GM21619 (cell line): ENCODE data around the gene TBC1D17.
A peak's percentile ranks its signal among the peaks of the same experiment; 100 is the strongest.

ENCODE experiments used
- ATAC-seq: cut with Tn5 transposase; IDR thresholded peaks from one replicate; pipeline ENCODE4 v1.9.1; 2021; ENCODE audit not compliant: unreplicated experiment

The TBC1D17 gene

DNA sequence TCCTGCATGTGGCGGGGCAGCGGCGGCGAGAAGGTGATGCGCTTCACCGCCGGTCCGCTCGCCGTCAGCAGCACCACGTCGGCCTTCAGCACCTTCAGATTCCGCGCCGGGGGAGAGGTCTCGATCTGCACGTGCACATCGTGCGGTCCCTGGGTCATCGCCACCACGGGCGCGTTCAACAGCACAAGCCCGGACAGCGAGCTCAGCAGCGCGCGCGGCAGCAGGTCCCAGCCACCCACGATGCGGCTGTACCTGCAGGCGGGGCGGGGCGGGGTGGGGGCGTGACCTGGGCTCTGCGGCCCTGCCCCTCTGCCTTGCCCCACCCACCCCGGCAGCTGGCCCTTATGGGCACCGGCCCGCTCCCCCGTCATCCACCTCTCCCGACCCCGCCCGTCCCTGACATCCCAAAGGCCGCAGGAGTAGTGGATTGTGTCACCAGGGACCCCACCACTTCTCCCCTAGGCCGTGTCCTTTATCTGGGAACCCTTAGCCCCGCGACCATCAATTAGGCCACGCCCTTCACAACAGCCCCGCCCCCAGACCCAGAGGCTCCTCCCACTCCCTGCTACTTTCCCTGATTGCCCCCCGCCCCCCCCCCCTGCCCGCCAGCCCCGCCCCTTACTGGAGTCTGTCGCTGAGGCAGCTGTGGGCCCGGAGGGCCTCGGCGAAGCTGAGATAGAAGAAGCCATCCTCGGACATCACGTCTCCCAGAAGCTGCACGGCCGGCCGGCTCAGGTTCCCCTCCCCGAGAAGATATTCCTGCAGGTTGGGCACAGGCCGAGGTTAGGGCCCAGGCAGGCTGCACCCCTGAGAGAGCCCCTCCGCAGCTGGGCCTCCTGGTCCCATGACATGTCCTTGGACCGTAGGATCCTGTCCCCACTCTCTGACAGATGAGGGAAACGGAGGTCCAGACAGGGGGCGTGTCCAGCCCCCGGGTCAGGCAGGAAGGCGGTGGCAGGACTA is 13.1 kb downstream of the TBC1D17 start:
- ATAC-seq: no peak

DNA sequence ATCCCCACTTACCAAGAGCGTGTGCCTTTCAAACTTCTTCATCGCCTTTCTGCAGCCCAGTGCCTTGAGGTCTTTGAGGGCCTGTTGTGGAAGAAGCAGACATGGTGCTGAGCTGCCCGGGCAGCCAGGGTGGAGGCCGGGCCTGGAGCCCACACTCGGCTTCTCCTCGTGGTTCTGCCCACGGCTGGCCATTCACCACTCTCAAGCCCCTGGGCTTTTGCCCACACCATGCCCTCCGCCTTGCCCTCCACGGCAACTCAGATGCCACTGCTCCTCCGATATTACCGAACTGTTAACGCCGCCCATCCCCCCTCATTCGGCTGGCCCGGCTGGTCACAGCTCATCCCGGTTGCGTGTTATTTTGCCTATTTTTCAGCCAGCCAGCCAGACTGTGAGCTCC is 13.9 kb downstream of the TBC1D17 start:
- ATAC-seq: no peak

DNA sequence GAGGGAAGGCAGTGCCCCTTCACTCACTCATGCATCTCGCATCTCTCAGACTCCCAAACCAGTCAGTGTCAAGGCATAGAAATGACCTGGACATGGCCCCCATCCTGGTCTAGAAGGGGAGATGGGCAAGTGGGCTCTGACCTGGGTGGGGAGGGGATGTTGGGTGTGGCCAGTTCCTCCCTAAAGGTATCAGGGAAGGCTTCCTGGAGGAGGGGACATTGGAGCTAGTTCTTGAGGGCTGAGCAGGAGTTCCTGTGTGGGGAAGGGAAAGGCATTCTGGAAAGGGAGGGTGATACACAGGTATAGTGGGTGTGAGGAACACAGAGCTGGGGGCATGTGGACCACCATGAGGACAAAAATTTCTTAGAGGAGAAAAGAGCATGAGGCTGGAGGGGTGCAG is 15.2 kb downstream of the TBC1D17 start:
- ATAC-seq: no peak

DNA sequence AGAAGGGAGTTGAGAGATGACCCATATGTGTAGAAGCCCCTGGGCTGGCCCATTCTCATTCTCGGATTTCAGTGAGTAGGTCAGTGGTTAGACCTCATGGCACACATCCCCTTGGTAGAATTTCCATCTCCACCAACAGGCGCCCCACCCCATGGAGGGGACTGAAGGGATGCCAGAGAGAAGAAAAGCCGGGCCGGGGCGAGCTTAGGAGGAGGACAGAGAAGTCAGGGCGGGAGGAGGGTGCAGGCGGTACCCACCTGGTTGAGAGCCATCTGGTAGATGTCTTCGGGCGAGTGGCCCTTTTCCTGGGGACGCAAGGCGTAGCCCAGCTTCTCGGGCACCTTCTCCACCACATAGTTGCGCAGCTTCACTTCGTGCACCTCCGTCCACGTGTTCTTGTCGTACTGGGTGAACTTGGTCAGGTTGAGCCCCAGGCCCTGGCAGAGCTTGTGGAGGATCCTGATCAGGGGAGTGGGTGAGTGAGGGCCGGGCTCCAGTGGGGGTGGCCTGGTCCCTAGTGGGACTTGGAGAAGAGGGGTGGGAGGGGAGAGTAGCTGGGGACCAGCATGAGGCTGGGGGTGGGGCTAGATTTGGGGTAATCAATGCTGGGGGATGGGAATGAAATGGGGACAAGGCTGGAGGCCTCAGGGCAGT is 16.6 kb downstream of the TBC1D17 start:
- ATAC-seq: no peak

DNA sequence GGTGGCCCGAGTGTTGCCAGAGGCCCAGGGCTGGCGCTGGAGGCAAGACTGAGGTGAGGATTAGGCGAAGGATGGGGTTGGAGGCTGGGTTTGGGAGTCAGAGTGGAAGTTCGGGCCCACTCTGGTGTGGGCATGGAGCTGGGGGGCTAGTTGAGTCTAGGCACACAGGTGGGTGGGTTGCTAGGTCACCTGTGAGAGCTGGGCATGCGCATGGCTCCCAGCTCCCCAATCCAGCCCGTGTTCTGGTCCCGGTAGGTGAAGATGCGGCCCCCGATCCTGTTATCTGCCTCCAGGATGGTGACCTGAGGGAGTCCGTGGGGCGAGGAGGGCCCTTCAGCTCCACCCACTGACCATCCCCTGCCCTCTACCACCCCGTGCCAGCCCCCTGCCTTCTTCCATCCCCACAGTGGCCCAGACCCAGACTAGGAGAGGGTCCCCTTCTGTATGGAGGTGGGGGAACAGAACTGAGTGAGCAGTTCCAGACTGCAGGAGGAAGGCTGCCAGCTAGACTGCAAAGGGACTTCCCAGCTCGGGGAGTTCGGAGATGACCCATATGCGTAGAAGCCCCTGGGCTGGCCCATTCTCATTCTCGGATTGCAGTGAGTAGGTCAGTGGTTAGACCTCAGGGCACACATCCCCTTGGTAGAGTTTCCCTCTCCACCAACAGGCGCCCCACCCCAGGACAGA is 17.5 kb downstream of the TBC1D17 start:
- ATAC-seq: no peak

DNA sequence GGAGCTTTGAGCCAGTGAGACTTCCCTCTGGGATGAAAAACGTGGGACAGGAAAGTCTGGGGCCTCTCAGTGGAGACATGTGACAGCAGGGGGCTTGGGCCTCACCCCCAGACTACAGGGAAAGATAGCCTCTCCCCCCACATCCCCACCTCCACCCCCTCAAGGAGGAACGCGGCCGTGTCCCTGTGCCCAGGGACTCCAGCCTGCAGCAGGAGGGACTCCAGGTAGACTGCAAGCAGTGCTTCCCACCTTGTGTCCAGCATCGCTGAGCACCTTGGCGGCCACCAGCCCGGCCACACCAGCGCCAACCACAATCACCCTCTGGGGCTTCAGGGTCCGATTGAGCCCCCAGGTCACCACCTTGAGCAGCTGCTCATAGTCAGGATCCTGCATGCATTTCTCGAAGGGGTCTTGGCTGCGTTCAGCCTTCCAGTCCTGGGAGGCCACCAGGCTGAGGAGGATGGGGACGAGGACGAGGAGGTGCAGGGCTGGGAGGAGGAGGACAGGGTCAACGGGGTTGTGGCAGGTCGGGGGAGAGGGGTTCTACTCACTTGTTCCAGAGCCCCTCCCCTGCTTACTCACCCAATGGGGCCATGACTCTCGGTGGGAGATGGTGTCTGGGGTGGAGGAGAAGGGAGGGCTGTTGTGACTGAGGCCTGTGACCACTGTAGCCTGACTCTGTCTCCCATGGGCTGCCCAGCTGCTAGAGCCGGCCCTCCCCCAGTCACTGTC is 18.2 kb downstream of the TBC1D17 start:
- ATAC-seq: no peak

DNA sequence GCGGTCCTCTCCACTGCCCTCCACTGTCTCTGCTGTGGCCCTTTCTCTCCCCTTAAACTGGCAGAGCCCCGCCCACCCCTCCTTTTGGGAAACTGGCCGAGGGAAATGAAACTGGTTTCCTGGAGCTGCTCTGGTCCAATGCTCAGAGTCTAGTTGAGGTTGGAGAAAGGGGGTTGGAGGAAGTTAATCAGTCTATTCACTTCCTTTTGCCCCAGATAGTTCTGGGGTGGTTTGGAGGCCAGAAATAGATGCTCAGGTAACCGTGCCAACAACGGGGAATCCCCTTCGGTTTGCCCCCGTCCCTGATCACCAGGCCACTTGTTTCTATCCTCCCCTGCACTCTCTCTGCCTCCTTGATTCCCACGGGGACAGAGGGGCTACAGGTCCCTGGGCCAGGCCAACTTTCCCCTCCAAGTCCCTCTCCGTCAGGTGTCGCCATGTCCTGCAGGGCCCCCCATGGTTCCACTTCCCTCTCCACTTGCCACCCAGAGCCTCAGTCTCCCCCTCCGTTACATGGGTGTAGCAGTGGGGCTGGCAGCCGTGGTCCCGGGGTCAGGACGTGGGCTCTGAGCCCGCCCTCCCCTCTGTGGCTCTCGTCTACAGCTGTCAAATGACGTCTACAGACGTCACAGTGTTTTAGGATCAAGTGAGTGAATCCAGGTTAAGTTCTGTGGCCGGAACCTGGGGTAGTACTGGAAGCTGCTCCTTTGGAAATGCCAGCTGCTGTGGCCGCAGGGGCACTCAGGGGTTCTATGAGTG is 19.5 kb downstream of the TBC1D17 start, which contains the start of gene IL4I1:
TSS of gene IL4I1 (minus strand) at position 25 of the 759 bp plus-strand sequence. CDS start 727 bp downstream, outside the sequence.
- ATAC-seq: peak; percentile 54

DNA sequence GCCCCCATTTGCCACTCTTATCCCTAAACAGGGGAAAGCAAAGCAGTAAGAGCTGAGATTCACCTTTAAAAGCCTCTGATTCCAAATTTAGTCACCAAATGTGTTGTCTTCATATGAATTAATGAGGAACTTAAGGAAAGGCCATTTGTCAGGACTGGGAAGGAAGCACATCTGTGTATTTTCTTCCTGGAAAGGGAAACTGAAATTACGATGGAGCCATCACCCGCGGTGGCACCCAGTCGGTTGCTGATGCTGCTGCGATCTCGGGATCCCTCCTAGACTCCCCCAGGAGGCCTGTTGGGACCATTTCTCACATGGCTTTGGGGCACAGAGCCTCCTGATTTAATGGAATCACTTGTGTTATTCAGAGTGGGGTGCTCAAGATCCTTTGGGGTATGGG is 26.6 kb downstream of the TBC1D17 start:
- ATAC-seq: no peak

DNA sequence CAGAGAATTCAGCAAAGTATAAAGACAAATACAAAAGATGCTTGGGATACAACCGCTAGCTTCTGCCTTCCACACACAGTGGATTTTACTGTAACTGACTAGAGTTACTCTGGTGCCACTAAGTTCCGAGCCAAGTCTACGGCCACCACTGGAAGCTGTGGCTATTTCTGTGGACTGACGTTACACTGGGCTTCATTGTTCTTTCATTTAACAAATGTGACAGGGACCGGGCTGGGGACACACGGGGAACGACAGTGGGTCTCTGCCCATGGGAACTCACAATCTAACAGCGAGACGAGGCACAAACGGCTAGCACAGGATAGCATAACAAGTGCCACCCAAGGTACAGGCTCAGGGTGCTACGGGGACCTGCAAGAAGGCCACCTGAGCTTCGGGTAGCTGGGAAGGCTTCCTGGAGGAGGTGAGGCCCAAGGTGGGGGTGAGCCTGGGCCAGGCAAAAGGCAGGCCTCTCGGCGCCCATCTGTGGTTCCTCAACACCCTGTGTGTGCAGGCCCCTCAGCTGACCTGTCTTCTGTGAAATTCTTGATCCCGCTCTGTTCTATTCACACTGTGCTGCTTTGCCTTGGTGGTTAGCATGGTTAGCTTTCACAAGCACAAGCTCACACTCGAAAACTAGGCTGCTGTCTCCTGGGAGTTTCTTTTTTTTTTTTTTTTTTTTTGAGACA is 29.5 kb downstream of the TBC1D17 start:
- no peak for ATAC-seq

DNA sequence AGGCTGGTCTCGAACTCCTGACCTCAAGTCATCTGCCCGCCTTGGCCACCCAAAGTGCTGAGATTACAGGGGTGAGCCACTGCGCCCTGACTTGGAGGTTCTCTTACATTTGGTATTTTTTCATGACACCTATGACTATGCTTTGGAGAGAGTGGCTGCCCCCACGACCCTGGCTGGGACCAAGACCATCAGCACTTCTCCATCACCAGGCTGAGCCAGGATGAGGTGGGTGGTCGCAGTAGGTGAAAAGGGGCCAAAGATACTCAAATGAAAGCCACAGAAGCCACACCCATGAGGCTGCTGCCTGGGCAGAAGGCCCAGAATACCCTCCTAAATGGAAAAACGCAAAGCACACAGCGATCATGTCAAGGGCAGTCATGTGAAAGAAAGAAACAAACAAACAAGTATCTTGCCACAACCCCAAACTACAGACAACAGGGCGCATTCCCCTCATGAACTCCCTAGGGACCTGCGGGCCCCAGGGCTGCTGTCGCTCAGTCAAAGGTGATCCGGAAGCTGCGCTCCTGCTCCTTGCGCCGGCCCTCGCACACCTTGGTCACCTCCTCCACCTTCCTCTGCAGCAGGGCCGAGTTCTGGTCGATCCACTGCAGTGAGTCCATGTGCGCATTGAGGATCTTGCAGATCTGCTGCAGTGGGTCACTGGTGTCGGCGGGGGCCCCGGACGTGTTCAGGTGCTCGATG is 30.4 kb downstream of the TBC1D17 start:
- ATAC-seq: no peak

DNA sequence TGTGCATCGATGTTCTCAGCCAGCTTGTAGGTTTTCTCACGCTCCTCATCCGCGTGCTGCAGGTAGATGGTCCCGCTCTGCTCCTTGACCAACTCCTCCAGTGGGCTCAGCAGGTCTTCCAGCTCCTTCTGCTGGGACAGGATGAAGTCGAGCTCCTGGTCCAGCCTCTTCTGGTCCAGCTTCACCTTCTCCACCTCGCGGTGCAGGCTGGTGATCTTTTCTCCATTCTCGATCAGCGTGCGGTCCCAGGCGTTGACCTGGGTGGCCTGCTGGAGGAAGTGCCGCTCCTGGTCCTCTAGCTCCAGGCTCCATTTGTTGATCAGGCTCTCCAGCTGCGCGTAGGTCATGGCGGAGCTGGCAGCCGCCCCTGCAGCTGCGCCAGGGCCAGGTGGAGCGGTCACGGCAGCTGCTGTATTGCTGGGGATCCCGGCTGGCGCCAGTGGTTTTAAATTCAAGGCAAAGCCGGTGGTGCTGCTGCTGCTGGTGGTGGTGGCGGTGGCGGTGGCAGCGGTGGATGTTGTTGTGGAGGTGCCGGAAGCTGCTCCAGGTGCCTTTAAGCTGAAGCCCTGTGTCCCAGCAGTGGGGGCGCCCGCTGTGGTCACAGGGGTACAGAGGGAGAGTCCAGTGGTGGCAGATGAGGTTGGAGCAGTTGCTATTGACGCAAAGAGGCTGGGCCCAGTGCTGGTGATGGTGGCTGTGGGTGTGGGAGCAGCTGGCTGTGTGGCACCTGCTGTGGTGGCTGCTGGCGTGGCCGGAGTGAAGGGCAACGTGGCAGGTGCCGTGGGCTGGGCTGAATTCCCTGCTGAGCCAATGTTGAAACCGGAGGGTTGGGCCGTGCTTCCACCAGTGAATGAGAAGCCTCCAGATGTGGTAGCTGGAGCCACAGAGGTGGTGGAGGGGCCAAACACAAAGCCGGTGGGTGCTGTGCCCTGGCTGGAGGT is 31.2 kb downstream of the TBC1D17 start:
- ATAC-seq: no peak

DNA sequence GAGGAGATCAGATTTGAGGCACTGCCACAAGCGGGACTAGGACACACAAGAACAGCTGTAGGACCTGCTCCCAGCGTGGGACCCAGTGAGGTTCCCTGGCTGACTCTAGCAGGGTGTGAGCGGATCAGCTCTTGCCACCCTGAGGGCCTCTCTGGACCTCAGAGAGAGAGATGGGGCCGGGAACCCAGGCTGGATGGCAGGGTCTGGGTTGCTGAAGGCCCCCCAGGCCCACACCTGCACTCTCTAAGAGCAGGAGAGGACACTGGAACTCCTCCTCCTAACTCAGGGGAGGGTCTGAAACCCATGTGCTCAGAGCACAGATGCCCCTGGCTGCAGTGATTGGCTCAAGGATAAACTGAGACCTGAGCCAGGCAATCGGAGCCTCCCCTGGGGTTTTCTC is 32.7 kb downstream of the TBC1D17 start:
- ATAC-seq: no peak

DNA sequence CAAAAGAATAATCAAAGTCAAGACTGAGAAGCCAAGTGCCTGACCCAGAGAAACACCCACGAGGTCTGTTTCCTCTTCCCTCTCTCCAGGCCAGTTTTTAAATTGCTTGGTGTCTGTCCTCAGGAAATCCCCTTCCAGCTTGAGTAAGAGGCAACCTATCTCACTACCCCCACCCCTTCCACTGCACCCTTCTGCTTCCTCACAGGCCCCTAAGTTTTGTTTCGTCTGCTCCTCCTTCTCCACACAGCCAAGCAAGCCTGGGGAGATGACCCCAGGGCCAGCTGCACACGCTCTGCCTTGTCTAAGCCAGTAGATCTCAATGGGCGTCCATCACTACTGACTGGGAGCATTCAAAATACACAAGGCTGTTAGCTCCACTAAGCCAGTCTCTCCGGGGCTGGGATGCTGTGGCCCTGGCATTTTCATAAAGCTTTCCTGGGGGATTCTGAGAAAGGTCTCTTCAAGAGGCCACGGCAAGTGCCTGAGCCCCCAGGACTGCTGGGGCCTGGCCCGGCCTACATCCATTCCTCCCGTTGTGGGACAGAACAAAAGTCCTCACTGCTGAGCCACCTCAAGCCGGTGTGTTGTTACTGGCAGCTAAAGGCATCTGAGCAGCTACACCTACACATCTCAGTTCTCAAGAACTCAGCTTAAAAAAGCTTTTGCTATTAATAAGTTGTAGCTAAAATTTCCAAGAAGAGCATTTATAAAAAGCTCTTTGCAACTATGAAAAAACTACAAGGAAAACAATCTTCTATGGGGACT is 34.1 kb downstream of the TBC1D17 start:
- ATAC-seq: no peak

DNA sequence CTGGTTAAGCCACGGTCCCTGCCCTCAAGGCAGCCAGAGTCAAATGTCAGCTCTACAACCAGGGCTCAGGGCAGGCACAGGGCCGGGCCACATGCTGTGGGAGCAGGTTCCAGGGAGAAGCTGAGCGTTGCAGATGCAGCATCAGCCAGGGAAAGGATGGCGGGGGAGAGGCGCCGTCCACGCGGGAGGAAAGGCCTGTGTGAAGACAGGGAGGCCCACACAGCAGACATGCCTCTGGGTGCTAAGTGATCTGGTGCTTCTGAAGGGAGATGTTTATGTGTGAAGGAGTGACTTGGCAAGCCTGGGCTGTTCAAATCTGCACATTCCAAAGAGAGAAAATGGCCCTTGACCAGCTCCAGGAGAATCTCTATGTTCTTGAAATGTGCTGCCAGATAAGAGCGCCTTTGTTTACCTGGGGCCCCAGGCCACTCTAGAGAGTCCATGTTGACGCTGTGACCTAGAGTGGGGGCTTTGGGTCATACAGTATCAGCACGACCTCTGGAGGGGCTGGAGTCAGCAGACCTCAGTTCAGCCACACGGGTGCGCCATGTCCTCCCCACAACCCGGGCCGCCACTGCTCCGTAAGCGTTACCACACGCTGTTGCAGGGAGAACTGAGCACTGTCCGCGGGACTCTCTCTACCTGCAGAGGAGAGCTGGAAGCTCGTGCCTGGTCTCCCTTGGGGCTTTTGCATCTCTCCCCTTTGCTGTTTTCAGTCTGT is 35.6 kb downstream of the TBC1D17 start:
- ATAC-seq: no peak

DNA sequence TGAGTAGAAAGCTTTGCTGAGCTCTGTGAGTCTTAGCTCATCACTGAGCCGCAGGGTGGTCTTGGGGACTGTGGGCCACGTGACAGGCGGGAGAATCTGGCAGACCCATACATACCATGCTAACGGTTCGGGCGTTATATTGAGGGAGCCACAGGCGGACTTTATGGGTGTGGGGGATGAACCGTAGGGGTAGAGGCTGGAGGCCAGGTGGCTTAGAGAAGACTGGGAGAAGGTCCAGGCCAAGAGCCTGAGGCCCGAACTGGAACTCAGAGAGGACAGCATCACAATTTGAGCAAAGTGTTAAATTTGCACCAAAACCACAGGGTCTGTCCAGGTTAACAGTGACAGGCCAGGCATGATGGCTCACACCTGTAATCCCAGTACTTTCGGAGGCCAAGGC is 36.2 kb downstream of the TBC1D17 start:
- ATAC-seq: no peak

DNA sequence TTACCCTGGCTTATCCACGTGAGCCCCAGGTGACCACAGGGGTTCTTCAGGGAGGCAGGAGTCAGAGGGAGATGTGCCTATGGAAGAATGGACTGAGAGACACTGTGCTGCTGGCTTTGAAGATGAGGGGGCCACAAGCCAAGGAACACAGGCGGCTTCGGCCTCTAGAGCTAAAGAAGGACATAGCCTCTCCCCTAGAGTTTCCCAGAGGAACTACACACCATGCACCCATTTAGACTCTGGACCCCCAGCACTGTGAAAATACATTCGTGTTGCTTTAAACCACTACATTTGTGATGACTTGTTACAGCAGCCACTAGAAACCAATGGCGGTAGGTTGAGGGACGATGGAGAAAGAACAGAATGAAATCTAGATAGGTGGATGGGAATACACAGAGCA is 37.8 kb downstream of the TBC1D17 start:
- no peak for ATAC-seq
